ENCODE measurements around the gene MC2R. TPM values are rescaled to one million over a fixed set of nuclear protein-coding genes. Genes with fewer than 3 reads are reported as not detected.

The MC2R gene
- total RNA-seq, 1 donor from 2014 or later: not detected

DNA sequence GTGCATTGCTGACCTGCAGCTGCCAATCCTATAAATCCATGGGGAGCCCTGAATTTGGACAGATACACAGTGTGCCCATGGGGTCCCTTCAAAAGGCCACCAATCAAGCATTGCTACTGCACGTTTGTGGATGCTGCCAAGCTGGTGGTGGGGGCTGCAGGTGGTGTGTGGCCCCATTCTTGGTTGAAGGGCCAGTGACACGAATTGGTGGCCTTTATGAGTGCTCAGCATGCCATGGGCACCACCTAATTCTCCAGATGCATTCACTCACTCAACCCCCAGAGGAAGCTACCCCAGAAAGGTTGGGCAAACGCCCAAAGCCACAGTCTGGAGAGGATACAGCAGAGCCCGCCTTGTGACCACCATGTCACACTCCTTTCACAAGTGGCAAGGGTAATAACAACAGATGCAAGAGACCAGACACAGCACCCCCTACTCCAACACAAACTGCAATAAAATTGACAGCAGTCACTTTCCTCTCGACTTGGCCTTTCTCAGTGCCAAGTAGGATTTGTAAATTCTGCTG, 27.1 kb downstream of the MC2R start:
- TF ChIP-seq, protein P1, sequence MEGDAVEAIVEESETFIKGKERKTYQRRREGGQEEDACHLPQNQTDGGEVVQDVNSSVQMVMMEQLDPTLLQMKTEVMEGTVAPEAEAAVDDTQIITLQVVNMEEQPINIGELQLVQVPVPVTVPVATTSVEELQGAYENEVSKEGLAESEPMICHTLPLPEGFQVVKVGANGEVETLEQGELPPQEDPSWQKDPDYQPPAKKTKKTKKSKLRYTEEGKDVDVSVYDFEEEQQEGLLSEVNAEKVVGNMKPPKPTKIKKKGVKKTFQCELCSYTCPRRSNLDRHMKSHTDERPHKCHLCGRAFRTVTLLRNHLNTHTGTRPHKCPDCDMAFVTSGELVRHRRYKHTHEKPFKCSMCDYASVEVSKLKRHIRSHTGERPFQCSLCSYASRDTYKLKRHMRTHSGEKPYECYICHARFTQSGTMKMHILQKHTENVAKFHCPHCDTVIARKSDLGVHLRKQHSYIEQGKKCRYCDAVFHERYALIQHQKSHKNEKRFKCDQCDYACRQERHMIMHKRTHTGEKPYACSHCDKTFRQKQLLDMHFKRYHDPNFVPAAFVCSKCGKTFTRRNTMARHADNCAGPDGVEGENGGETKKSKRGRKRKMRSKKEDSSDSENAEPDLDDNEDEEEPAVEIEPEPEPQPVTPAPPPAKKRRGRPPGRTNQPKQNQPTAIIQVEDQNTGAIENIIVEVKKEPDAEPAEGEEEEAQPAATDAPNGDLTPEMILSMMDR (IDR thresholded peaks at IDR 0.05; ENCODE audit: borderline replicate concordance): no peak
- peaks cover 64% of the 10 kb centered on the region for H3K27me3 ChIP-seq (ENCODE audit: low read depth)
- no peaks in the 10 kb centered on the region for H3K4me1 ChIP-seq
- no peaks in the 10 kb centered on the region for H3K9me3 ChIP-seq (replicated peaks)
- H3K4me3 ChIP-seq: no peak overlapping the region
- no peak overlapping the region for H3K27ac ChIP-seq (replicated peaks)
- DNase-seq: no peak
- intact Hi-C loops (cut with micrococcal nuclease): no loop called here
- no peaks in the 10 kb centered on the region for H3K36me3 ChIP-seq

DNA sequence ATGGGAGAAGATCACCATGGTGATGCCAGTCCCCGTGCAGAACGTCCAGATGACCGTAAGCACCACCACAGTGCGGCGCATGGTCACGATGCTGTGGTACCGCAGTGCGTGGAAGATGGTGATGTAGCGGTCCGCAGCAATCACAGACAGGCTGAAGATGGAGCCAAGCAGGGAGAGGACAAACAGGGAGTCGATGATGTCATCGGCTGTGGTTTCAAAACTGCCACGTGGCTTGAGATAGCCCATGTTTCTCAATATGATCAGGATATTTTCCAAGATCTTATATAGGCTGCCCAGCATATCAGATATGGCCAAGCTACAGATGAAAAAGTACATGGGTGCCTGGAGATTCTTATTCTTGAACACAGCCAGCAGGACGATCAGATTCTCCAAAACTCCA, 30.3 kb downstream of the MC2R start:
- H3K9me3 ChIP-seq (replicated peaks): no peaks in the 10 kb centered on the region
- TF ChIP-seq, protein P1 (IDR thresholded peaks at IDR 0.05; ENCODE audit: borderline replicate concordance): no peak
- H3K36me3 ChIP-seq: no peaks in the 10 kb centered on the region
- no peak overlapping the region for H3K27ac ChIP-seq (replicated peaks)
- no peak for DNase-seq
- H3K4me3 ChIP-seq: no peak overlapping the region
- H3K27me3 ChIP-seq (ENCODE audit: low read depth): peaks cover 53% of the 10 kb centered on the region
- H3K4me1 ChIP-seq: no peaks in the 10 kb centered on the region
- intact Hi-C loops (cut with micrococcal nuclease): no loop called here

DNA sequence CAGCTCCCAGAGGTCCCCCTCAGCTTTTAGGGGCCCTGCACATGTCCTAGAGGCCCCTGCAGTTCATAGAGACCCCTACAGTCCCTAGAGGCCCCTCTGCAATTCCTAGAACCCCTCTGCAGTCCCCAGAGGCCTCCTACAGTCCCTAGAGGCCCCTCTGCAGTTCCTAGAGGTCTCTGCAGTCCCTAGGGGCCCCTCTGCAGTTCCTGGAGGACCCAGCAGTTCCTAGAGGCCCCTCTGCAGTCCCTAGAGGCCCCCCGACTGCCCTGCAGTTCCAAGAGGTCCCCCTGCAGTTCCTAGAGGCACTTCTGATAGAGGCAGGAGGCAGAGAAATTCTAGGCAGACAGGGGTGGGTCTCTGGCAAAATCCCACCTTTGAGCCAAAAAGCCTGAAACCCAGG, 35.4 kb downstream of the MC2R start:
- TF ChIP-seq, protein P1 (IDR thresholded peaks at IDR 0.05; ENCODE audit: borderline replicate concordance): no peak
- H3K4me3 ChIP-seq: no peak overlapping the region
- no peaks in the 10 kb centered on the region for H3K4me1 ChIP-seq
- no peak for DNase-seq
- H3K27ac ChIP-seq (replicated peaks): no peak overlapping the region
- H3K9me3 ChIP-seq (replicated peaks): no peaks in the 10 kb centered on the region
- no peaks in the 10 kb centered on the region for H3K36me3 ChIP-seq
- H3K27me3 ChIP-seq (ENCODE audit: low read depth): peaks cover 47% of the 10 kb centered on the region
- intact Hi-C loops (cut with micrococcal nuclease): no loop called here

DNA sequence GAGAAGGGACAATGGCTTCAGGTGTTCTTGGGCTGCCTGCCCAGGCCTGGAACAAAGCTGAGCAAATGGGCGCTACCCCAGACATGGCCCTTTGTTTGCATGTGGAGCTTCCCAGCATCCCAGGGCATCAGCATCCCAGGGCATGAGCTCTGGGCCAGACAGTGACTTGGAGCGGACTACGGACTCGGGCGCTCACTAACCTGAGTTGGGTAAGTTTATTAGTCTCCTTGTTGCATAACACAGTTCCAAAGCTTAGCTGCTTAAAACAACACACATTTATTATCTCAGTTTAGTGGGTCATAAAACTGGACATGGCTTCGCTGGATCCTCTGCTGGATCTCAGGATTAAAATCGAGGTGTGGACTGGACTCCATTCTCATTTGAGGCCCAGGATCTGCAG, 35.8 kb downstream of the MC2R start:
- Histone ChIP-seq H3K27me3 (ENCODE audit: low read depth) (peaks cover 47% of the 10 kb centered on the region), H3K27ac (replicated peaks) (no peak overlapping the region), H3K4me3 (no peak overlapping the region), H3K9me3 (replicated peaks) (no peaks in the 10 kb centered on the region), H3K4me1 (no peaks in the 10 kb centered on the region), H3K36me3 (no peaks in the 10 kb centered on the region)
- no peak for DNase-seq
- TF ChIP-seq, protein P1 (IDR thresholded peaks at IDR 0.05; ENCODE audit: borderline replicate concordance): no peak
- intact Hi-C loops (cut with micrococcal nuclease): no loop called here

DNA sequence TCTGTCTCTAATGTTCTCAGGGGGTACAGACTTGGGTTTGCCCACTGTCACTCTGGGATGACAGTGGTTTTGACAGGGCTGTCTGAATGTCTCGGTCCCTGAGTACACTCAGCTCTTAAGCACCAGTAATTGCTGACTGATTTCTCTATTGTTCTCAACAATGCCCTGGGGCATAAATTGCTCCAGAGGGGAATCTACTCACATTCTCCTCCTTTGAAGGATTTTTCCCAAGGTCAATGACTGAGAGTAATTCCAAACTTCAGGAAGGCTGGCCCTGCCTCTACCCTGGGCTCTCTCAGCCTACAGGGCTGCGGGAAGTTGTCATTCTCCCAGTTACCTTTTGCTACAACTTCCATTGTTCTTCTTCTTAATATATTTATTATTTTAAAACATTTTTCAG, 36.5 kb downstream of the MC2R start:
- TF ChIP-seq, protein P1 (IDR thresholded peaks at IDR 0.05; ENCODE audit: borderline replicate concordance): no peak
- intact Hi-C loops (cut with micrococcal nuclease): no loop called here
- Histone ChIP-seq H3K4me3 (no peak overlapping the region), H3K27me3 (ENCODE audit: low read depth) (peaks cover 51% of the 10 kb centered on the region), H3K4me1 (no peaks in the 10 kb centered on the region), H3K27ac (replicated peaks) (no peak overlapping the region), H3K9me3 (replicated peaks) (no peaks in the 10 kb centered on the region), H3K36me3 (no peaks in the 10 kb centered on the region)
- no peak for DNase-seq

Data from left ventricle myocardium inferior (tissue), 1 donor.